Fibroblast of lung (primary cell): Measurements from ENCODE around the gene ROBO4. TPM values are rescaled to one million over a fixed set of nuclear protein-coding genes. Genes with fewer than 3 reads are reported as not detected.

ENCODE experiments used
- DNase-seq, 2 donors: peaks; one replicate each; pipeline versions ENCODE4 v3.0.0 to v3.0.0-alpha.2; 2010; ENCODE audit warnings: low read depth in 2 of 2
- H2AFZ ChIP-seq: 2 replicates; pipeline ENCODE4 v1.5.1; 2012; ENCODE audit warnings: low read length, control low read depth, inconsistent platforms
- H3K27ac ChIP-seq: 2 replicates; pipeline ENCODE4 v1.5.1; 2011; ENCODE audit warnings: low read length, control low read depth; ENCODE audit not compliant: insufficient read depth
- H3K27me3 ChIP-seq: 2 replicates; pipeline ENCODE4 v1.5.1; 2011; ENCODE audit warnings: mild to moderate bottlenecking, low read length; ENCODE audit not compliant: control insufficient read depth, insufficient read depth
- H3K36me3 ChIP-seq: 2 replicates; pipeline ENCODE4 v1.5.1; 2011; ENCODE audit warnings: low read length; ENCODE audit not compliant: control insufficient read depth, insufficient read depth
- H3K4me1 ChIP-seq: 2 replicates; pipeline ENCODE4 v1.5.1; 2011; ENCODE audit warnings: low read length; ENCODE audit not compliant: control insufficient read depth, insufficient read depth; ENCODE audit errors: extremely low read depth
- H3K4me2 ChIP-seq: 2 replicates; pipeline ENCODE4 v1.5.1; 2011; ENCODE audit warnings: low read length, control low read depth; ENCODE audit not compliant: insufficient read depth; ENCODE audit errors: extremely low read depth
- H3K4me3 ChIP-seq, 4 experiments: fragments of 200-600 bp in 1 of 4; sonication (generic) in 1 of 4; replicated peaks in 1 of 4; 2 replicates each; pipeline ENCODE4 v1.5.1; 2011 to 2016; ENCODE audit warnings: low read length in 4 of 4, low read depth in 3 of 4, mild to moderate bottlenecking in 3 of 4, control low read depth in 2 of 4, inconsistent platforms in 1 of 4, mixed read lengths in 1 of 4; ENCODE audit not compliant: insufficient read depth in 1 of 4; ENCODE audit errors: control extremely low read depth in 1 of 4
- H3K79me2 ChIP-seq: 2 replicates; pipeline ENCODE4 v1.5.1; 2012; ENCODE audit warnings: mild to moderate bottlenecking, low read length, inconsistent platforms; ENCODE audit not compliant: control insufficient read depth, insufficient read depth
- H3K9ac ChIP-seq: 2 replicates; pipeline ENCODE4 v1.5.1; 2011; ENCODE audit warnings: mild to moderate bottlenecking, low read length, control low read depth; ENCODE audit not compliant: insufficient read depth
- H3K9me3 ChIP-seq: 2 replicates; pipeline ENCODE4 v1.5.1; 2012; ENCODE audit warnings: low read depth, low read length; ENCODE audit not compliant: control insufficient read depth, insufficient read depth
- H4K20me1 ChIP-seq: 2 replicates; pipeline ENCODE4 v1.5.1; 2011; ENCODE audit warnings: low read length; ENCODE audit not compliant: control insufficient read depth, insufficient read depth; ENCODE audit errors: extremely low read depth
- EZH2 ChIP-seq: IDR thresholded peaks from 2 replicates; pipeline ENCODE4 v1.5.1; 2012; ENCODE audit warnings: low read length, control low read depth, mild to moderate bottlenecking; ENCODE audit errors: missing control alignments
- polyA plus RNA-seq, 2 donors: library from polyadenylated mRNA; depleted of rRNA in 1 of 2; stranded (reverse) in 1 of 2; unstranded in 1 of 2; fragments of >200 nt; gene quantifications; 2 replicates each; pipeline ENCODE4 v1.2.1, GENCODE V29; 2011 to 2012; ENCODE audit warnings: missing spikeins in 1 of 2
- total RNA-seq: library from RNA; depleted of rRNA; stranded (reverse); fragments of >200 nt; gene quantifications from 2 replicates; pipeline ENCODE4 v1.2.1, GENCODE V29; 2014
- TF ChIP-seq, protein P1 (sequence below), 2 donors: IDR thresholded peaks in 1 of 2; conservative IDR thresholded peaks in 1 of 2; 1 replicate in 1 of 2; 2 replicates in 1 of 2; pipeline ENCODE4 v1.5.1; 2011 to 2012; ENCODE audit warnings: low read length in 2 of 2, control low read depth in 1 of 2, inconsistent platforms in 1 of 2, low read depth in 1 of 2, mild to moderate bottlenecking in 1 of 2

Gene ROBO4
- total and polyA plus RNA-seq, 2 donors (not counting 1 experiment from before 2014, with no cell fraction given) = 0.45 to 0.66 TPM

DNA sequence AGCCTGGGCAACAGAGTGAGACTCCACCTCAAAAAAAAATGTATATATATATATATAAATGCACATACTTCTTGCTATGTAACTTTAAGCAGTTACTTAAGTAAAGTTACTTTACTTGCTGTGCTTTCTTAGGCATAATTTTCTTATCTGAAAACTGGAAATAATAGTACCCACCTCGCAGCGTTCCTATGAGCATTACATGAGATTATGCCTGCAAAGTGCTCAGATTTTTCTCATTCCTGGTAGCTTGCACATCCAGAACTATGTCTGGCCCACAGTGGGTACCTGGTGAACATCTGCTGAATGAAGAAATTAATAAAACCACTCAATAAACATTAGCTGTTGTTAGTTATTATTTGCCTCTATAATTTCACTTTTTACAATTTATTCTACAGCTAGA is 38.5 kb downstream of the ROBO4 start:
- H3K9me3 ChIP-seq = no peaks in the 10 kb centered on the region
- no peak for DNase-seq
- no peak overlapping the region for H2AFZ ChIP-seq
- H3K79me2 ChIP-seq = no peaks in the 10 kb centered on the region
- H3K4me2 ChIP-seq = no peak overlapping the region
- H3K9ac ChIP-seq = no peak overlapping the region
- H3K4me3 ChIP-seq = no peak overlapping the region
- no peaks in the 10 kb centered on the region for H3K4me1 ChIP-seq
- H3K36me3 ChIP-seq = no peaks in the 10 kb centered on the region
- no peak overlapping the region for H3K27ac ChIP-seq
- no peaks in the 10 kb centered on the region for H4K20me1 ChIP-seq
- TF ChIP-seq EZH2 = no peak
- H3K27me3 ChIP-seq = peaks cover 33% of the 10 kb centered on the region

- Histone ChIP-seq H3K4me1 (no peaks in the 10 kb centered on the region), H2AFZ (no peak overlapping the region), H3K4me3 (no peak overlapping the region), H3K9me3 (no peaks in the 10 kb centered on the region), H3K27me3 (peaks cover 84% of the 10 kb centered on the region), H4K20me1 (no peaks in the 10 kb centered on the region), H3K36me3 (no peaks in the 10 kb centered on the region), H3K27ac (no peak overlapping the region), H3K9ac (no peak overlapping the region), H3K4me2 (no peak overlapping the region), H3K79me2 (no peaks in the 10 kb centered on the region)
- TF ChIP-seq, protein P1, sequence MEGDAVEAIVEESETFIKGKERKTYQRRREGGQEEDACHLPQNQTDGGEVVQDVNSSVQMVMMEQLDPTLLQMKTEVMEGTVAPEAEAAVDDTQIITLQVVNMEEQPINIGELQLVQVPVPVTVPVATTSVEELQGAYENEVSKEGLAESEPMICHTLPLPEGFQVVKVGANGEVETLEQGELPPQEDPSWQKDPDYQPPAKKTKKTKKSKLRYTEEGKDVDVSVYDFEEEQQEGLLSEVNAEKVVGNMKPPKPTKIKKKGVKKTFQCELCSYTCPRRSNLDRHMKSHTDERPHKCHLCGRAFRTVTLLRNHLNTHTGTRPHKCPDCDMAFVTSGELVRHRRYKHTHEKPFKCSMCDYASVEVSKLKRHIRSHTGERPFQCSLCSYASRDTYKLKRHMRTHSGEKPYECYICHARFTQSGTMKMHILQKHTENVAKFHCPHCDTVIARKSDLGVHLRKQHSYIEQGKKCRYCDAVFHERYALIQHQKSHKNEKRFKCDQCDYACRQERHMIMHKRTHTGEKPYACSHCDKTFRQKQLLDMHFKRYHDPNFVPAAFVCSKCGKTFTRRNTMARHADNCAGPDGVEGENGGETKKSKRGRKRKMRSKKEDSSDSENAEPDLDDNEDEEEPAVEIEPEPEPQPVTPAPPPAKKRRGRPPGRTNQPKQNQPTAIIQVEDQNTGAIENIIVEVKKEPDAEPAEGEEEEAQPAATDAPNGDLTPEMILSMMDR (conservative IDR thresholded peaks at IDR 0.05 in 1 of 2, IDR thresholded peaks at IDR 0.05 in 1 of 2; ENCODE audit: low read depth in 1 of 2, low read length in 2 of 2) = no peak
- no peak for TF ChIP-seq EZH2
- no peak for DNase-seq
These were observed 51.5 kb downstream of the ROBO4 start for GRCh38 chr11:124846070-124846673.

DNA sequence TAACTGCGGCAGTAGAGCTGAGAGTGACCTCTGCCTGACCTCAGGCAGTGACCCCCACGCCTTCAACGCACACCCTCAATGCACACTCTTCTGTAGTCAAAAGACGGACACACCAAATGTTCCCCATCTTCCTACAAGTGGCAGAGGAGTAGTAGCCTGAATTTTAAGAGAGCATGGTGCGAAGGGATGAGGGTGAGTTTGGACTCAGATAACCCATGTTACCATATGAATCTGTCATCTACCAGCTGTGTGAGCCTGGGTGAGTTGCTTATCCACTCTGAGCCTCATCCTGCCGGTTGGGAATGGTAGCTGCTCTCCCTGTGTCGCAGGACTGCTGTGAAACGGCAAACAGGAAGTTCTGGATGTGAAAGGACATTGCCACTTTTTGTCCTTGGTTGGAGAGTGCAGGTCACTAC is 53.0 kb downstream of the ROBO4 start:
- H3K9me3 ChIP-seq = no peaks in the 10 kb centered on the region
- no peaks in the 10 kb centered on the region for H3K79me2 ChIP-seq
- no peak for DNase-seq
- no peaks in the 10 kb centered on the region for H3K4me1 ChIP-seq
- no peak overlapping the region for H3K9ac ChIP-seq
- no peak overlapping the region for H3K4me2 ChIP-seq
- no peaks in the 10 kb centered on the region for H3K36me3 ChIP-seq
- peak overlapping the region; percentile 7 for H2AFZ ChIP-seq
- no peaks in the 10 kb centered on the region for H4K20me1 ChIP-seq
- H3K27ac ChIP-seq = no peak overlapping the region
- H3K27me3 ChIP-seq = peaks cover 84% of the 10 kb centered on the region
- TF ChIP-seq, protein P1 (conservative IDR thresholded peaks at IDR 0.05 in 1 of 2, IDR thresholded peaks at IDR 0.05 in 1 of 2; ENCODE audit: low read depth in 1 of 2, low read length in 2 of 2) = no peak
- peak; percentile 79 for TF ChIP-seq EZH2
- H3K4me3 ChIP-seq = no peak overlapping the region
